GM12872 (cell line): ENCODE data around the gene LCE1F.

Experiments
- CTCF ChIP-seq: IDR thresholded peaks from 3 replicates; pipeline ENCODE4 v1.5.1; 2011; ENCODE audit warnings: low read depth, mild to moderate bottlenecking, low read length, moderate library complexity; ENCODE audit not compliant: insufficient read depth

LCE1F gene

DNA sequence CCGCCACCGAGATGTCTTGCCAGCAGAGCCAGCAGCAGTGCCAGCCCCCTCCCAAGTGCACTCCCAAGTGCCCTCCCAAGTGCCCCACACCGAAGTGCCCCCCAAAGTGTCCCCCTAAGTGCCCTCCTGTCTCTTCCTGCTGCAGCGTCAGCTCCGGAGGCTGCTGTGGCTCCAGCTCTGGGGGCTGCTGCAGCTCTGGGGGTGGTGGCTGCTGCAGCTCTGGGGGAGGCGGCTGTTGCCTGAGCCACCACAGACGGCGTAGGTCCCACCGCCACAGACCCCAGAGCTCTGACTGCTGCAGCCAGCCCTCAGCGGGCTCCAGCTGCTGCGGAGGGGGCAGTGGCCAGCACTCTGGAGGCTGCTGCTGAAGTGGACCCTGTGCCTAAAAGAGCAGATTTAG is 1.4 kb downstream of the LCE1F start:
- no peak for TF ChIP-seq CTCF

GRCh38 chr1:152777510-152778137 is 2.7 kb downstream of the LCE1F start:
- peak; percentile 79 for TF ChIP-seq CTCF

DNA sequence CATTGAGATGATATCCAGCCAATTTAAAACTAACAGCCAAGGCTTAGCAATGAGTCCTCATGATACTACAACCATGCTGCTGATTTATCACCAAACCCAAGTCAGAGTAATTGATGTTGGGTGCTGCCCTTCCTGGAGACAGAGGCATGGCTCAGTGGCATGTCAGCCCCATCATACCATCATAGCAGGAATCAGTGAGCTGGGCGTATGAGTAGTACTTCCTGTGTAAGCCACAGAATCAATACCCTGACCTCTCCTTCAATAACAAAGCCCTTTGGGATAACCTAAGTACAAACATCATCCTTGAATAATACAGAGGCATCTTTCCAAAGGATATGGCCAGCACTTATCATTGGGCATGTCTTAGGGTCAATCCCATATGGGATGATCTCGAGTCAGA is 8.2 kb downstream of the LCE1F start:
- TF ChIP-seq CTCF = no peak

DNA sequence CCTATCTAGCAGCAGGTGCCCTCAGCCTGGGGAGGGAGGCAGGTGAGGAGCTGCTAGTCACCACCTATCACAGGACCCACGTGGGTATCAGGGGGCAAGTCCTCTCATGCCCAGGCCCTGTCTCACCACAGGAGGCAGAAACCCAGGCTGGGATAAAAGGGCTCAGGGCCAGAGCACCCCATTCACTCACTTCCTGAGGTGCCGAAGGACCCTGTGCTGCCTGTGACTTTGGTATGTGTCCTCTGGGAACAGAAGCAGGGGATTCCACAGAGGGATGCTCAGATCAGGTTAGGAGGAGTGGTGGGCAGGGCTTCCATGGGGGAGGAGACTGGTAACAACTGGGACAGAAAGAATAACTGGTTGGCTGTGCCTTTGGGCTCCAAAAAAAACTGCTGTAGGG is 11.1 kb downstream of the LCE1F start, which contains the start of gene LCE1E:
TSS of gene LCE1E (plus strand) at position 181 of the 400 bp plus-strand sequence. CDS start 1,043 bp downstream, outside the sequence.
- no peak for TF ChIP-seq CTCF

- no peak for TF ChIP-seq CTCF
Observed at GRCh38 chr1:152795686-152796085, 20.7 kb downstream of the LCE1F start.

- TF ChIP-seq CTCF = no peak
Observed at GRCh38 chr1:152796421-152796820, 21.5 kb downstream of the LCE1F start, which contains the start of gene LCE1D. TSS of gene LCE1D (plus strand) at chr1:152796721. CDS start at chr1:152797795, 1,074 bp downstream.

DNA sequence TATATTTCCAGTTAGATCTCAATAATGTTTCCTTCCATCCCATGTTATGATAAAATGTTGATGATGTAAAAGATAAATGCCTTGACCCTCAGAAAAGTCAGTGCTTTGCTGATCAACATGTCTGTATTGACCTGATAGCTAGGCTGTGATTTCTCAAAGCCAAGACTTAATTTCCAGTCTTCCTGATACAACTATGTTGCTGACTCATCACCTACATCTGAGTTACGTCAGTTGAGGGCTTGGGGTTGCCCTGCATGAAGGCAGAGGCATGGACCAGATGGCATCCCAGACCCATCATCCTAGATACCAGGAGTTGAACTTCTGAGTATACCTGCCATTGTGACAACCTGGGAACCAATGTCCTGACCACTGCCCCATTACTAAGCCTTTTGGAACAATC is 26.4 kb downstream of the LCE1F start:
- TF ChIP-seq CTCF = no peak

GRCh38 chr1:152806576-152806975 is 31.6 kb downstream of the LCE1F start, which contains the start of gene LCE1C:
TSS of gene LCE1C (minus strand) at chr1:152806651. CDS start at chr1:152805478, 1,173 bp downstream.
- no peak for TF ChIP-seq CTCF
